Stimulated activated effector memory CD8-positive, alpha-beta T cell treated with anti-CD3 and anti-CD28 coated beads, Interleukin-12 subunit alpha, Interleukin-12 subunit beta, amount 100 ng/mL, for 72 hours (primary cell): Measurements from ENCODE around the gene SOSTDC1.

Source experiments
- ATAC-seq: fragments of 150-1000 bp; cut with Tn5 transposase; 2 replicates; pipeline ENCODE4 v1.10.0; 2021
- DNase-seq, 2 donors: peaks; one replicate each; pipeline ENCODE4 v3.0.0; 2021 to 2022; ENCODE audit warnings: low spot score in 2 of 2
- H3K27ac Mint-ChIP-seq: one replicate; pipeline ENCODE4 v1.8.0; 2022; ENCODE audit warnings: mild to moderate bottlenecking, mixed read lengths
- H3K36me3 Mint-ChIP-seq: one replicate; pipeline ENCODE4 v1.8.0; 2022; ENCODE audit warnings: mild to moderate bottlenecking, mixed read lengths
- H3K4me1 Mint-ChIP-seq: one replicate; pipeline ENCODE4 v1.8.0; 2022; ENCODE audit warnings: mixed read lengths
- H3K4me3 Mint-ChIP-seq: one replicate; pipeline ENCODE4 v1.8.0; 2022; ENCODE audit warnings: mild to moderate bottlenecking, mixed read lengths
- H3K9me3 Mint-ChIP-seq: one replicate; pipeline ENCODE4 v1.8.0; 2022; ENCODE audit warnings: mixed read lengths

The SOSTDC1 gene

DNA sequence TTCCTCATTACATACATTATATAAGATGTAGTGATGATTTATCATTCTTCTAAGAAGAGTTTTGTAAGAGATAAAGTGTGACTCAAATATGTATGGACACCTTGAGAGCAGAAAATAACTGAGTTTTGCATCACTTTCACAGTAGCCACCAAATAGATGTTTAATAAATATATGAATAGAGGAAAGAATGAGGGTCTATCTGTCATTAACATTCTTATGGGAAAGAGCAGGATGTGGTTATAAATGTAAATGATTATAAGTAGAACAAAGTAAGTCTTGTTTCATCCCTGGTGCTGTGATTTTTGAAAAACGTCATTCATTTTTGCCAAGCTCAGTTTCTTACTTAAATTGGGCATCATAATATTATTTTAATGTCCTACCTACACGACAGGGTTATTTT is 29.2 kb downstream of the SOSTDC1 start:
- no peaks in the 10 kb centered on the region for H3K36me3 Mint-ChIP-seq
- H3K4me1 Mint-ChIP-seq = no peaks in the 10 kb centered on the region
- DNase-seq = no peak
- ATAC-seq = no peak
- H3K4me3 Mint-ChIP-seq = no peak overlapping the region
- no peaks in the 10 kb centered on the region for H3K9me3 Mint-ChIP-seq
- H3K27ac Mint-ChIP-seq = no peak overlapping the region

DNA sequence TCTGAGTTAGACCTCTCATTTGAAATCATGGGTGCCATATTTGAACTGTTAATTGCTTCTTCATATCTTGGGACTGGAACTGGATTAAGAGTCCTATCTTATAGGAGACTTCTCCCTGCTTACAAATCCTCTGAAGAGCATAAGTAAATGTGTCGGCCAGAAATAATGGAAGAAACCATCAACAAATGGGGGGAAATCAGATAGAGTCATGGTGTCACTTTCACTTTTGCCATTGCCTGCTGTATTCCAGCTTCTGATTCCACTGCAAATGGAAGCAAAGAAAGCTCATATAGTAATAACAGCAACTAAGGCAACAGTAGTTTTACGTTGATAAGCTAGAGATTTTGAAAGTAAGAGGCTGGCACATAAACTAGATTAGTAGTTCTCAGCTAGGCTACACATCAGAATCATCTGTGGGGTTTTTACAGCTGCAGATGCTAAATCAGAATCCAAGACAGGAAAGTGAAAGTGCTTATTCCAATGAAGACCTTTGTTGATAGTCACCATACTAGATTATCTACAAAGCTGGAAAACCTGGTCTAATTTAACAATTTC is 31.9 kb downstream of the SOSTDC1 start:
- DNase-seq = no peak
- H3K36me3 Mint-ChIP-seq = no peaks in the 10 kb centered on the region
- H3K27ac Mint-ChIP-seq = no peak overlapping the region
- ATAC-seq = no peak
- H3K4me3 Mint-ChIP-seq = no peak overlapping the region
- no peaks in the 10 kb centered on the region for H3K9me3 Mint-ChIP-seq
- no peaks in the 10 kb centered on the region for H3K4me1 Mint-ChIP-seq

DNA sequence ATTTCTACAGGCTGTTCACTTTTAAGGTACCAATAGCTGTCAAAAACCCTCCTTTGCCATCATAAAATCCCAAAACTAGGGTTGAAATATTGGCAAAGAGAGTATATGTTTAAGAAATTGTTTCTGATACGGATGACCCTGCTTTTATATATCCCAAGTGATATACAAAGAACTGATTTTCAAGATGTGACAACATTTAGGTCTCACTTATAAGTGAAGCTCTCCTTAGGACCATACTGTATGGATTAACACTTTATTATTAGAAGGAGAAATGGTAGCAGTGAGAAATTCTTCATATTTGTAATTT is 33.2 kb downstream of the SOSTDC1 start:
- H3K27ac Mint-ChIP-seq = no peak overlapping the region
- H3K36me3 Mint-ChIP-seq = no peaks in the 10 kb centered on the region
- no peaks in the 10 kb centered on the region for H3K4me1 Mint-ChIP-seq
- DNase-seq (no peak), ATAC-seq (no peak)
- no peak overlapping the region for H3K4me3 Mint-ChIP-seq
- H3K9me3 Mint-ChIP-seq = no peaks in the 10 kb centered on the region

DNA sequence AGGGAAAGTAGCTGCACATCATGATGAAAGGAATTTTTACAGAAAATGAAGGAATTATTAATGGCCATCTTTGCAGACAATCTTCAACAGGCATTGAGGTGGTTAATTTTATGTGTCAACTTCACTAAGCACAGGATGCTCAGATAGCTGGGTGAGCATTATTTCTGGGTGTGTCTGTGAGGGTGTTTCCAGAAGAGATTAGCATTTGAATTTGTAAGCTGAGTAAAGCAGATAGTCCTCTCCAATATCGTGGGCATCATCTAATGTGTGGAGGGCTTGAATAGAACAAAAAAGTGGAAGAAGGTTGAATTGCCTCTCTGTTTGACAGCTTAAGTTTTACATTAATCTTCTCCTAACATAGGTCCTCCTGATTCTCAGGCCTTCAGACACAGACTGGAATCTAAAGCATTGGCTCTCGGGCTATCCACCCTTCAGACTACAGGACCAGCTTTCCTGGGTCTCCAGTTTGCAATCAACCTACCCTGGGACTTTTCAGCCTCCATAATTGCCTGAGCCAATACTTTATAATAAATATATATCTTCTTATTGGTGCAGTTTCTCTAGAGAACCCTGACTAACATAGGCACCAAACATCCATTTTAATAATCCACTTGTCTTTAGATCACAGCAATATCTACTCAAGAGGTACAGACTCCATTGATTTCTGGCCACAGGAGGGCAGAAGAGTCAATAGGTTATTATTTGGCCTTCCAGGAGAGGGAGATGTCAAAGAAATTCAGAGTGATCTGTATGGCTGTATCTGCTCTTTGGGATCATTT is 33.7 kb downstream of the SOSTDC1 start:
- Mint-ChIP-seq H3K4me1 (no peaks in the 10 kb centered on the region), H3K4me3 (no peak overlapping the region), H3K27ac (no peak overlapping the region), H3K9me3 (no peaks in the 10 kb centered on the region), H3K36me3 (no peaks in the 10 kb centered on the region)
- DNase-seq = no peak
- peak; percentile 68 for ATAC-seq

DNA sequence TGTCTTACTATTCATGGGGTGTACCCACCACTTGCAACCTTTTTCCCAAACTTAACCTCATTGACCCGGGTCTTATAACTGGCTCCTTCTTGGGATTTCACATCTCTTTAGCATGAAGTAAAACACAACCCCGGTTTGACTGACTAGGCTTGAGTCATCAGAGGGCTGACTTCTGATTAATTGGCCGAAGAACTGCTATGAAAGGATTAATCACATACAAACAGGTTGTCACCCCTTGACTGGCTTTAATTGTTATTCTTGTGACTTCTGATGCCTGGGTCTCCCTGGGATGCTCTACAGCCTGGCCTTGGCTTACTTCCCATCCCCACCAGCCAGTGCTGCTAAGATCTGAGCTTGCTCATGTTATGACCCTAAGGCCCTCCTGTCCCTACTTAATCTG is 35.4 kb downstream of the SOSTDC1 start:
- DNase-seq = no peak
- Mint-ChIP-seq H3K9me3 (no peaks in the 10 kb centered on the region), H3K4me3 (no peak overlapping the region), H3K36me3 (no peaks in the 10 kb centered on the region), H3K27ac (no peak overlapping the region), H3K4me1 (no peaks in the 10 kb centered on the region)
- ATAC-seq = peak; percentile 52

DNA sequence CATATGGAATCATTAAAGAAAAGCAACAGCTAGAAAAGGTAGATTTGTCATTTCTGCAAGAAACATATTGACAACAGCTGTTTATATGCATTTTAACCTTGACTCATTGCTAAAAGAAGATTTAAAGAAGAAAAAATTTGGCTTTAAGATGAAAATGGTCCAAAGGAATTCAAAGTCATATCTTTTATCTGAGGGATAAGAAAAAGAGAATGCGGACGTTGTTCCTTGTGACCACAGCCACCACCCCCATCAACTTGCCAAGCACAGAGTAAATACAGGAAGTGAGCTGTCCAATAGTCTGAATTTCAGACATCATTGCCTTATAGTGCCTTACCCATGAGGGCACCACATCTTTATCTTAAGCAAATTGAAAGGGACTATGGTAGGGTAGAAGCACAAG is 36.9 kb downstream of the SOSTDC1 start:
- DNase-seq = no peak
- Mint-ChIP-seq H3K9me3 (no peaks in the 10 kb centered on the region), H3K4me1 (no peaks in the 10 kb centered on the region), H3K4me3 (no peak overlapping the region), H3K27ac (no peak overlapping the region), H3K36me3 (no peaks in the 10 kb centered on the region)
- no peak for ATAC-seq

DNA sequence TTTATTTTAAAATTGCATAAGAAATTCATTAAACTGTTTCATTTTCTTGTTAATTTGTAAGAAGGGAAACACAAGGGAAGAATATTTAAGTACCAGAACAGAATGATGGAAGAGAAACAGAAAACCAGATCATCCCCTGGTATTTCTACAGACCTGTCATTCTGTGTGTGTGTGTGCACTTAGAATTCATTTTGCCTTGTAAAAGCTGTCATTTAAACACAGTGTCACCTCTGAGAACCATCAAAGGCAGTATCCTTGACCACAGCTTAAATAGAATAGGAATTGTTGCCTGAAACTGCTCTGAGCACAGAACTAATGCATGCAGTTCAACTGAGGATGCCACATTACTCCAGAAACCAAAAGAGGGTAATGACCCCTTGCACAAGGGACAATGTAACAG is 37.4 kb downstream of the SOSTDC1 start:
- no peak overlapping the region for H3K4me3 Mint-ChIP-seq
- no peaks in the 10 kb centered on the region for H3K36me3 Mint-ChIP-seq
- no peak for DNase-seq

DNA sequence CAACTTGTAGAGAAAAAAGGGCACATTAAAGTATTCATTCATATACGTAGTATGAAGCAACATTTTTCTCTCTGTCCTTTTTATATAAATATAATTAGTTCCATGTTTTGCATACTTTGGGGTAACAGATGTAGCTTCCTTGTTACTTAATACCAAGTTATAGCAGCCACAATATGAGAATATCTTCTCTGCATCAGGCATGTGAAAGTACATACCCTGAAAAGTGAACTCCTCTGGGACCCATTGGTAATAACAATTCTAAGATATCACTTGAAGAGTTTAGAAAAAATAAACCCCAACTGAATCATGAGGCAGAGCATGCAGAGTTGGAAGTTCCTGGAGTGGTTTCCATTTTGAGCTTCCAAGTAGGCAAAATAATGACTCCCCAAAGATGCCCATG is 41.8 kb downstream of the SOSTDC1 start:
- H3K4me3 Mint-ChIP-seq = no peak overlapping the region
- DNase-seq (no peak), ATAC-seq (no peak)
- peaks cover 10% of the 10 kb centered on the region for H3K36me3 Mint-ChIP-seq
- peaks cover 16% of the 10 kb centered on the region for H3K4me1 Mint-ChIP-seq
- no peaks in the 10 kb centered on the region for H3K9me3 Mint-ChIP-seq
- no peak overlapping the region for H3K27ac Mint-ChIP-seq

More for the DNA sequence above, 37.4 kb downstream of the SOSTDC1 start:
- no peak for ATAC-seq
- H3K4me1 Mint-ChIP-seq = no peaks in the 10 kb centered on the region
- no peaks in the 10 kb centered on the region for H3K9me3 Mint-ChIP-seq
- no peak overlapping the region for H3K27ac Mint-ChIP-seq

DNA sequence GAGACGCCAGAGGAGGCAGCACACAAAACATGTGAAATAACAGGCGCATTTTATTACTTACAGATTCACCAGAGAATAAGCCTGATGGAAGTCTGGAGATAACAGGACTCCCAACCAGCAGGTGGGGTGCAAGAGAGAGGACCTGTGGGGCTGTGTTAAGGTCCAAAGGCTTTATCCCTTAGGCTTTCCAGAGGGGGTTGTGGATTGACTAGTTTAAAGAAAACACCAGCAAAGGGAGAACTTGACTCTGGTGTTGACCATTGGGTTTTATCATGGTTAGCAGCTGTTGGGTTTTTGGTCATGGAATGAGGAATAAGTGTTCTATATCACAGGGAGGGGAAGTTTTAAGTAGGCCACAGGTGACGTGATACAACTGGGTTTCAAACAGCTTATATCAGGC is 42.6 kb downstream of the SOSTDC1 start:
- H3K9me3 Mint-ChIP-seq = no peaks in the 10 kb centered on the region
- DNase-seq = no peak
- H3K4me1 Mint-ChIP-seq = peaks cover 16% of the 10 kb centered on the region
- ATAC-seq = no peak
- no peak overlapping the region for H3K4me3 Mint-ChIP-seq
- H3K36me3 Mint-ChIP-seq = peaks cover 10% of the 10 kb centered on the region
- no peak overlapping the region for H3K27ac Mint-ChIP-seq

DNA sequence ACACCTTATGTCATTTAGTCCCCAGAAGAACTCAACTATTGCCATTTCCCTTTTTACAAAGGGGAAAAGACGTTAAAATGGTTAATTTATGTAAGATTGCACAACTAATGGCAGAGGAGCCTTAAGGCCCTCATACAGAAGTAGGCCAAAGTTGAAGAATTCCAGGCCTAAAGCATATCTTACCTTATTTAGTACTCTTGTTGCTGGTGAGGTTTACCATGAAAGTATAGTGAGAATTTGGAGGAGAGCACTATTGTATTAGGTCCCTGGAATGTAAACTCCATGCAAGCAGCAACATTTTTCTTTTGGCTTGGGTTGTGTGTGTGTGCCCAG is 43.5 kb downstream of the SOSTDC1 start:
- DNase-seq = no peak
- ATAC-seq = no peak
- Mint-ChIP-seq H3K36me3 (peaks cover 10% of the 10 kb centered on the region), H3K9me3 (no peaks in the 10 kb centered on the region), H3K27ac (peak overlapping the region; percentile 95), H3K4me3 (peak overlapping the region; percentile 81), H3K4me1 (peaks cover 17% of the 10 kb centered on the region)

DNA sequence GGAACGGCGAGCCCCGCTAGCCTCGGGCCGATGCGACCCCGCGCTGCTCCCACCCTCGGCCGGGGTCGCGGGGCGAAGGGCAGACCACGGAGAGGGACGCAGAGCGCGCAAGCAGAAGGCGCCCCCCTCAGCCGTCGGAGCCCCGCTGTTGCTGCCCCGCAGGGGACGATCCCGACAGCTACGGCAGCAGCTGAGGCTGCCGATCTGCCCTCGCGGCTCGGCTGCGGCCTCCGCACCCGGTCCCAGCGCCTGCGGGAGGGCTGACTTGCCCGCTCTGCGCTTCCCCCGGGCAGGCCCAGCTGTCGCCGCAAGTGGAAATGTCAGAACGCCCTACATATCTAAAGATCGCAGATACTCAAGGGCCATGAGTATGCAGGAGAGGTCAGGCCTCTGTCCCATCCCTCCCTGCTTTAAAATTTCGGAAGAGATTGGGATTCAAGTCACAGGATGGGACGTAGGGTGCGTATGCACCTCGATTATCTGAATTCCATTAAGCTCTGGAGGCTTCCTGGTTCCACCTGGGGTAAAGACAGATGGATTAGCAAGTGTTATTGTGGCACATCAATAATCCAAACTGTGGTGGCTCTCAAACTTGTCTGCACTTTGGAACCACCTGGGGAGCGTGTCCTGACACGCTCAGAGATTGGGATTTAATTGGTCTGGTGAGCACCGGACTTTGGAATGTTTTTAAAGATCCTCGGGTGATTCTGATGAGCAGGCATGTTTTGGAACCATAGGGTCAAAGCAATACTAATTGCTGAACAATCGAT is 44.0 kb downstream of the SOSTDC1 start, which contains the start of gene CRPPA:
Gene CRPPA, minus strand, starts transcription at position 206 of the 770 bp plus-strand sequence. CDS start 216 bp downstream, outside the sequence.
- H3K4me1 Mint-ChIP-seq = peaks cover 22% of the 10 kb centered on the region
- peaks cover 10% of the 10 kb centered on the region for H3K36me3 Mint-ChIP-seq
- DNase-seq = peak; percentile 35 to 79
- H3K9me3 Mint-ChIP-seq = no peaks in the 10 kb centered on the region
- peak within 1 kb of the TSS; percentile 95 for H3K27ac Mint-ChIP-seq
- H3K4me3 Mint-ChIP-seq = peak within 1 kb of the TSS; percentile 81
- ATAC-seq = peak; percentile 57

DNA sequence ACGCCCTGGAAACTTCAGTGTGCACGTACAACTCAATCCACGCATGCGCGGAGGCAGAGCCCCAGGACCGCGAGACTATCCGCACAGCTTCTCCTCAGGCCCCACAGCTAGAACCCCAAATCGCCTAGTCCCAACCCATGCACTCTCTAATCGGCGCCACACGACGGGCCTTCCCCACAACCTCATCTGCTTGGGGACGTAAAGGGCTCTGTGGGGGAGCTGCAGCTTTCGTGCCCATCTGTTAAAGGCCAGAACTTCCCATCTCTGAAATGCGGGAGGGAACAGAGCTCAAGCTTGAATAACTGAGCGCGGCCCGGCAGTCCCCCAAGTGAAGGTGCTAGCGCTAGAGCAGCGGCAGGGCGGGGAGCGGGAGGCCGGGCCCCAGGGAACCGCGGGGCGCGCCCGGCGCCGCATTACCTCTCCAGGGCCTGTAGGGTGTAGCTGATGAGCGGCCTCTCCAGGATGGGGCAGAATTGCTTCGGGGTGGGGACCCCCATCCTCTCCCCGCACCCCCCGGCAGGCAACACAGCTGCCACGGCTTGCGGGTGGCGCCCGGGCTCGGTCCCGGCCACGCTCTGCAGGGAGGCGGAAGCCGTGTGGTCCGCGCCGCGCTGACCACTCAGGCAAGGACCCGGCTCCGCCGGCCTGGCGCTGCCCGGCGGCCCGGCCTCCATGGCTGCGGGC is 44.7 kb downstream of the SOSTDC1 start:
- ATAC-seq (peak; percentile 92), DNase-seq (peak; percentile 70 to 91)
- Mint-ChIP-seq H3K4me1 (peaks cover 22% of the 10 kb centered on the region), H3K27ac (peak overlapping the region; percentile 95), H3K4me3 (peak overlapping the region; percentile 81), H3K9me3 (no peaks in the 10 kb centered on the region), H3K36me3 (peaks cover 10% of the 10 kb centered on the region)

DNA sequence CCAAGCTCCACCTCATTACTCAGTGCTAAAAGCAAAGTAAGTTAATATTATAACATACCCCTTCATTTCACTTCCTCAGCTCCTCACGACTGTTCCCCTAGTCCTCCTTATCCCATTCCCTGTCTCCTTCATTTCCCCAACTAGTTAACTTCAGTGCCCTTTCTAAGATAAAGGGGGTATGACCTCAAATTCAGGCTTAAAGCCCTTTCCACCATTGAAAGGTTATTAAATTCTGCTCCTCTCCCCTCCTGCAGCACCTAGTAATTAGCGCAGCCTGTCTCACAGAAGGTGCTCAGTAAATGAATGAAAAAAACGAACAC is 45.2 kb downstream of the SOSTDC1 start:
- peaks cover 22% of the 10 kb centered on the region for H3K4me1 Mint-ChIP-seq
- peak overlapping the region; percentile 95 for H3K27ac Mint-ChIP-seq
- no peaks in the 10 kb centered on the region for H3K9me3 Mint-ChIP-seq
- H3K4me3 Mint-ChIP-seq = peak overlapping the region; percentile 81
- no peak for ATAC-seq
- DNase-seq = no peak
- peaks cover 10% of the 10 kb centered on the region for H3K36me3 Mint-ChIP-seq

DNA sequence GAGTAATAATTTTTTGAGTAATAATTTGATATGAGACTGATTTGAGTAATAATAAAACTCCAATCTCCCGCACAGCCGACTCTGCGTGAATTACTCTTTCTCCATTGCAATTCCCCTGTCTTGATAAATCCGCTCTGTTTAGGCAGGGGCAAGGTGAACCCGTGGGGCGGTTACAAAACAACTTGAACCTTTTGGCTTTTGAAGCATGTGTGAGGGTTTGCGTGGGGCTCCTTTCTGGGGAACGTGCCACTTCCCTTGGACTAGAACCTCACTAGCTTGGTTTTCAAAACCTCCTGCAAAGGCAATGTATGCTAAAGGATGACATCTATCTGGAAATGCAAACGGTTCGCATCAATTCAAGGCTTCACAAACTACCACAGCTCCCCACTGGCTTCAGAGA is 45.7 kb downstream of the SOSTDC1 start:
- Mint-ChIP-seq H3K9me3 (no peaks in the 10 kb centered on the region), H3K36me3 (peaks cover 10% of the 10 kb centered on the region), H3K27ac (peak overlapping the region; percentile 95), H3K4me3 (peak overlapping the region; percentile 81), H3K4me1 (peaks cover 22% of the 10 kb centered on the region)
- DNase-seq (no peak), ATAC-seq (no peak)

DNA sequence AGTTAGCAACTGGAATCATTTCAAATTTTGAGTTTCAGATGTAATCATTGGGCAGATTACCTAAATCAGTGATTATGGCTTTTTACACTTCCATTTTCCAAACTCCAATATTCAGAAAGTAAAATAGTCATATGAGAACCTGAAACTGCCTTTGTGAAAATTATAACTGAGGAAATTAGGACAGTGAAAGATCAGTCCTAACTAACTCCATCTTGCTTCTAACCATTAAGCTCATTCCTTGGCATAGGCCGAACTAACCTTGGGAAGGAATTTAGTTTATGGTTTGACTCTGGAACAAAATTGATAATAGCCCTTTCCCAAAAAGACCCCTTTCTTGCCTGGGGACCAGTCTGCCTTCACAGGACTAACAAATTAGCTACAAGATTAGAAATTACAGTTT is 46.4 kb downstream of the SOSTDC1 start:
- no peak for DNase-seq
- ATAC-seq = no peak
- Mint-ChIP-seq H3K36me3 (peaks cover 10% of the 10 kb centered on the region), H3K27ac (no peak overlapping the region), H3K4me3 (peak overlapping the region; percentile 81), H3K4me1 (peaks cover 22% of the 10 kb centered on the region), H3K9me3 (no peaks in the 10 kb centered on the region)
